Amygdala (tissue), 56 donors: Measurements from ENCODE around the gene NUP62CL.
"Not testable (repeated sequence)": the region's sequence is repeated elsewhere in the genome, so short reads cannot be mapped to it uniquely, and the experiment has no call there.

Source experiments
- DNase-seq, 56 donors: peaks; one replicate each; lab custom pipeline; 2025; lab: John Stamatoyannopoulos, UW

Gene NUP62CL, protein sequence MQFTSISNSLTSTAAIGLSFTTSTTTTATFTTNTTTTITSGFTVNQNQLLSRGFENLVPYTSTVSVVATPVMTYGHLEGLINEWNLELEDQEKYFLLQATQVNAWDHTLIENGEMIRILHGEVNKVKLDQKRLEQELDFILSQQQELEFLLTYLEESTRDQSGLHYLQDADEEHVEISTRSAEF

DNA sequence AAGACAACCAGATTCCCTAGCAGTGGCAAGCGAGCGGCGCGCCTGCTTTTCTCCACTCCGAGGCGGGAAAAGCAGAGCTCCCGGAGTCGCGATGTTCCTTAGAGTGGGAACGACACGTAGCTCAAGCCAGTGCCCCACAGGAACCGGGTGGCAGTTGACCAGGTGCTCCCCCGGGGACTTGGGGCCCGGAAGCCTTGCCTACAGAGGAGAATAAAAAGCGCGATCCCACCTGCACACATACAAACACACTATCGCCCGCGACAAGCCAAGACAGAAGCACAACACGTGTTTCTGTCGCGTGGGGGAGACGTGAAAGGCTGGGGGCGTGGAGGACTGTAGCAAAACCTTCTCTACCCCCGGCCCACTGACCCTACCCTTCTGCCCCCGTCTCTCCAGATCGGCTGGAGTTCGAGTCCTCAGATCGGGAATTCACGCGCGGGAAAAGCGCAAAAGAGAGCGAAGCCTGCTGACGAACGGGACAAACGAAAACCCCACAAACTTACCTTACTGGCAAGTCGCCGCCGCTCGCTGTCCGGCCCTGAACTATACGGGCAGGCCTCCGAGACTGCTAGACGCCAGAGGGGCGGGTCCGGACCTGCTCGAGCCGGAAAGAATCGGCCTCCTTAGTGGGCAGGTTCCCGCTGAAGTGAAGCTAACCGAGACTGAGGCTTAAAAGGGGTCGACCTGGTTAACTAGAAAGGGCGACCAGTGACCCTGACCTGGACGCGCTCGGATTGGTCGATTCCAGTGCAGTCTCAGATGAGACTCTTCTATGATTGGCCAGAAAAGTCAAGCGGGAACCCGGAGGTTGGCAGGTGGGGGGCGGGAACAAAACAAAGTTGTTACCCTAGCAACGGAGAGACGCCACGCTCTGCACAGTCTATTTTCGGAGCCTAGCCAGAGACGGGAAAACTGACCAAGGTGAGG, at the start of gene NUP62CL, which contains the start of gene DNAAF6:
Gene NUP62CL (minus strand): TSS at position 664 of the 927 bp plus-strand sequence. CDS start 31,287 bp downstream, outside the sequence.
Gene DNAAF6 (plus strand): TSS at position 842 of the 927 bp plus-strand sequence. CDS start 6,265 bp downstream, outside the sequence.
- peak in 37 of 56 donors; percentile 0 to 26 (median 2) for DNase-seq

DNA sequence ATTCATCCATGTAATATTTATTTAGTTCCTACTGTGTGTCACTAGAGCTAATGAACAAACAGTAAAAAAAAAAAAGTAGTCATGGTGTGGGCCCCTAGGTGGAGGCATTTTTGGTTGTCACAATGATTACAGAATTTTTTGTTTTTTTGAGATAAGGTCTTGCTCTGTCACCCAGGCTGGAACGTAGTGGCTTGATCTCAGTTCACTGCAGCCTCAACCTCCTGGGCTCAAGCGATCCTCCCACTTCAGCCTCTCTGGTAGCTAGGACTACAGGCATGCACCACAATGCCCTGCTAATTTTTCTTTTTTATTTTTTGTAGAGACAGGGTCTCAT, 22.2 kb upstream of the NUP62CL start:
- no peak for DNase-seq

DNA sequence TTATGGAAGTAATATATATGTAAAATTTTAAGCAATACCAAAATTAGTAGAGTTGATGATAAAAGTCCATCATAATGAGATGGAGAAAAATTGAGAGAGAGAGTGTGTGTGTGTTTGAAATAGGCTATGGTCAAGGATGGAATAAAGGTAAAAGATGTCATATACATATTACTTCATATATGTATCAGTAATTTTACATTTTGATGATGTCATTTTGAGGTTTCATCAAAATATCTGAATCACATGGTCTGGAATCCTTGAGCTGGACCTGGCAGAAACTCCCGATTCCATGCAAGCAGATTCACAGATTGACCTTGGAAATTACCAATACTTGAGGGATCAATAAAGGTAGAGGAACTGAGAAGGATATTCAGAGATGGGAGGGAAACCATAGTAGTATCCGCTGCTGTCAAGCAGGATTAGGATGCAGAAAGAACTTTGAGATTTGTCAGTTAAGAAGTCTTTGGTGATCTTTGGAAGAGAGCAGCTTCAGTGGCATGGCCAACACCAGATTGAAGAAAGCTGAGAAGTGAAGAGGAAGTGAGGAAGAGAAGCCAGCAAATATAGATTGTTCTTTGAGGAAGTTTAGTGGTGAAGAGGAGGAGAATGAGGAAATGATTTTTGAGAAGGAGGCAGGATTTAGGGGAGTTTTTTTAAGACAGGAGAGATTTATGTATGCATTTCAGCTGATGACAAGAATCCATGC, 21.7 kb upstream of the NUP62CL start:
- no peak for DNase-seq

DNA sequence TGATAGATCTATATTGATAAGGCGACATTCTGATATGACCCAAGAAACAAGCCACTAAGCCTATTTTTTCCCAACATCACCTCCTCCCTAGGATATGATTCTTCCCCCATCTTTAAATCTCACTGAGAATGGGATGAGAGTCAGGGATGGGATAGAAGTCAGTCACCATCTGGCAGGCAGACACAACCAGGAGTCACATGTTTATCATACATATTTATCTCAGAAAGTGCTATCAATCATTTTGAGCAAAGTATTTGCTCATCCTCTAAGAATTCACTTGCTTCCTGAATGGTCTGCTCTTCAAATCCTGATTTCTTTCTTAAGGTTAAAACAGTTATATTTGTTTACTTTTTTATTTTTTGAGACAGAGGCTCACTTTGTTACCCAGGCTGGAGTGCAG, 20.5 kb upstream of the NUP62CL start:
- no peak for DNase-seq

DNA sequence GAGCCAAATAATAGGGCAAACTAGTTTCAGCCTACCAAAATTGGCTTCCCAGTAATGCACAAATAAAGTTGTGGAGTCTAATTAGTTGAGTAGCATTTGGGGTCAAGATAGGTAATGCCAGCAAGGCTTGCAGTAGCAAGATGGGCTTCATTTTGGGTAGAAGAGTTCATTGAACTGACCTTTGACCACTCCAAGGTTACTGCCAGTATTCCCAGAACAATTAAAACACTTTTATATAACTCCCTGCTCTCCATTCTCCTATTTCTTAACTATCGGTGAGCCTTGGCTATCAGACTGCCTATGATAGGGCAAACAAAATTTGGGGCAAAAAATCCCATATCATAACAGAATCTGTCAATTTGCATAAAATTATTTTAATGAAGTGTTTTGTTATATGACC, 7.2 kb upstream of the NUP62CL start:
- no peak for DNase-seq

DNA sequence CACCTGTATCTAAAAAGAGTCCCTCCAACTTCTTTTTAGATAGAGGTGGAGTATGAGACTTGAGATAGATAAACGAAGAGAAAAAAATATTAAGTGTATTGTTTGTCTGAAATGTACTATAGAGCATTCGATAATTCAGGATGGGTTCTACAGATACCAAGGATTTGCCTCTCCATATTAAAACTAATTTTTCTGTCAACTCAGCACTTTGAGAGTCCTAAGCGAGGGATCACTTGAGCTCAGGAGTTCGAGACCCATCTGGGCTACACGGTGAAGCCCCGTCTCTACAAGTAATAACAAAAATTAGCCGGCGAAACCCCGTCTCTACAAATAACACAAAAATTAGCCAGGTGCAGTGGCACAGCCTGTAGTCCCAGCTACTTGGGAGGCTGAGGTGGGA, 1.7 kb upstream of the NUP62CL start:
- no peak for DNase-seq

DNA sequence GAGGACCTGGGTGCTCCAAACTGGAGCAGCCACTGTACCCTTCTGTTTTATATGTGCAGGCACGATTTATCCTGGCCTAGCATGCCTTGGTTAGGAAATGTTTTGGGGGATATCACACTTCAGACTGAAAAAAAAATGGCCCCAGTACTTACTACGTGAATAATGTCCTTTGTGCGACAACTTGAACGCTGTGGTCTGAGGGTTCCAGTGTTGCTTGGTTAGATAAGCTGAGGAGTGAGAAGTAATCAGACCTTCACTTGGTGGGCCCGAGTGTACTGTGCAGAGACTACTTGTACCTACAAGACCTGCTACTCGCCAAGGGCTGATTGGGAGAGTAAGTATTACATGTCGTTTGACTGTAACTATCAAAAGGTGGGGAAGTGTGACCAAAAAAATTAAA, 856 bp upstream of the NUP62CL start:
- no peak for DNase-seq

DNA sequence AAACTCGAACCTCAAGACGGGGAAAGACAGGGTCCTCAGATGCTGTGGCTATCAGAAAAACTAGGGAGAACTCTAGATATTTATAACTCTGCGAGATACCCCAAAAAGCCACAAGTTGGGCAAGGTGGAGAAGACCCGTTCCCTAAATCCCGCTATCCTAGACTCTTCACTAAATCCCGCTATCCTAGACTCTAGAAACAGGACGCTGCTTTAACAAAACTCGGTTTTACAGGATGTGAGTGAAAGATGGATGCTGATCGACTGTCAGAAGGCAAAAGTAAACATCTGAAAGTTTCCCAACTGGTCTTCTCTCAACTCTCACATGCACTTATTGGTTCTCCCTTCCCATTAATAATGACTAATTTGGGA, 448 bp upstream of the NUP62CL start:
- DNase-seq: no peak

DNA sequence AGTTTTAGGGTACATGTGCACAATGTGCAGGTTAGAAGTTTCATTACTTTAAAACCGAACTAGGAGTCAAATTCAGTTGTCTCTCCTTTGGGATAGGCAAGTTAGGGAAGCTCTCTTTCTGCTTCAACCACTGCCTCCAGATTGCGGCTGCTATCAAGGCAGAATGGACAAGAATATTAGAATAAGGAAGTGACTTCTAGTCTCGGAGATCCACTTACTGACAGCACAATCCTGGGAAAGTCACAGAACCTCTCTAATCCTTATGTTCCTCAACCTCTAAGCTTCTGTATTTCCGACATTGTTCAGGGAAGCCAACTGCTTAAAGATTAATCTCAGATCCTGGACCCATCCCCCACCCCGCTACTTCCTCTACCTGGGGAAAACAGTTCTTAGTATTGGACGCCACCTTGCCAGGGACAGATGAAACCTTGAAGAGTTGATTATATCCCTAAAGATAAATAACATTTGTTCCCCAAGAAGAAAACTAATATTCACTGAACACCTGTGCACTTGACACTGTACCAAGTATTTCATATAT, 2.1 kb downstream of the NUP62CL start:
- no peak for DNase-seq

DNA sequence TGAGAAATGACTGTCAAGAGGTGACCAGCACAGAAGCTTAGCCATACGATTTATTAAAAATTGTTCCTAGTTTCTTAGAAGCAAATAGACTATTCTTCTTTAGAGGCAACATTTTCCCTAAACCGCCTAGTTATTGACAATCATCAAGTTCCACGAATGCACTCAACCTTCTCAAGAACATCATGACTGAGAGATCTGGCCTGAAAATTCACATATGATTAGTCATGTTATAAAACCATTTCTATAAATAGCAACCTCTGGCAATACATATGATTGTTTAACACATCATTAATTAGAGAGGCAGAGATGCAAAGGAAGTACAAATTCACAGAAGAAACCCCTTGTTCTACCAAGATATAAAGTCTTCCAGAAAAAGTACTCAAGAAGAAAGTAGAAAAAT, 6.7 kb downstream of the NUP62CL start:
- DNase-seq: no peak

DNA sequence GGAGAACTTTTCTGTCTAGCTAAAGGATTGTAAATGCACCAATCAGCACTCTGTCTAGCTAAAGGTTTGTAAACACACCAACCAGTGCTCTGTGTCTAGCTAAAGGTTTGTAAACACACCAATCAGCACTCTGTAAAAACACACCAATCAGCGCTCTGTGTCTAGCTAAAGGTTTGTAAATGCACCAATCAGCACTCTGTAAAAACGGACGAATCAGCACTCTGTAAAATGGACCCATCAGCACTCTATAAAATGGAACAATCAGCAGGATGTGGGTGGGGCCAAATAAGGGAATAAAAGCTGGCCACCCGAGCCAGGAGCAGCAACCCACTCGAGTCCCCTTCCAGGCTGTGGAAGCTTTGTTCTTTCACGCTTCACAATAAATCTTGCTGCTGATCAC, 8.2 kb downstream of the NUP62CL start:
- DNase-seq: not testable (repeated sequence)

DNA sequence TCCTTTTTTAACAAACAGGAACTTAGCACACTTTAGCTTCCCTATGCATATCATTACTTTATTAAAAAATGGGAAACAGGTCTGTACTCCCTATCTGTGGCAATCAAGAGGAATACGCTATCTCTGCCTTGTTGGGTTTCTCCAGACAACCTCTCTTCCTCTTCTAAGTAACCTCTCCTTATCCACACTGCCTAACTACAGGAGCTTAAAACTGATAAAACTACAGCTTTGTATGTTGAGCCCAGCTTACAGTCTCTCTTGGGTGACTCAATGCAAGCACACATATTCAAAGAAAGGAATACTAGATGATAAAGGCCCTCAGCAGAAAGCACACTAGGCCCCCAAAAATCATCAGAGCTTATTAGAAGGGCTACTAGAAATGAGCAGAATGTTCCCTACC, 8.9 kb downstream of the NUP62CL start:
- no peak for DNase-seq

DNA sequence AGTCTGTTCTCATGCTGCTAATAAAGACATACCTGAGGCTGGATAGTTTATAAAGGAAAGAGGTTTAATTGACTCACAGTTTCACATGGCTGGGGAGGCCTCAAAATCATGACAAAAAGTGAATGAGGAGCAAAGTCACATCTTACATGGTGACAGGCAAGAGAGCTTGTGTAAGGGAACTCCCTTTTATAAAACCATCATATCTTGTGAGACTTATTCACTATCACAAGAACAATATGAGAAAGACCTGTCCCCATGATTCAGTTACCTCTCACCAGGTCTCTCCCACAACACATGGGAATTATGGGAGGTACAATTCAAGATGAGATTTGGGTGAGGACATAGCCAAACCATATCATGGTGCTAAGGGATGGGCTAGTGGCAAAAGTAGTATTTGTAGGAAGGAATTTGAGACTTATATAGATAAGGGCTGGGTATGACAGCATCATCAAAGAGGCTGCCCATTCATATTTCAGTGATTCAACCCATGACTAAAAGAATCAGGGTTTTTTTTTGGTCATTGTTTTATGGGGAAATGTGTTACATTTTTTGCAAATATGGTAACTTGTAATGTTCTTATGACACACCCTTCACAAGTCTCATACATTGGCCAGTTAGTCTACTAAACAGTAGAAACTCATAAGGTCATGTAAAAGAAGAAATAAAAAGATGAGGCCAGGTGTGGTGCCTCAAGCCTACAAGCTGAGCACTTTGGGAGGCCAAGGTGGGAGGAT, 34.7 kb downstream of the NUP62CL start:
- no peak for DNase-seq

DNA sequence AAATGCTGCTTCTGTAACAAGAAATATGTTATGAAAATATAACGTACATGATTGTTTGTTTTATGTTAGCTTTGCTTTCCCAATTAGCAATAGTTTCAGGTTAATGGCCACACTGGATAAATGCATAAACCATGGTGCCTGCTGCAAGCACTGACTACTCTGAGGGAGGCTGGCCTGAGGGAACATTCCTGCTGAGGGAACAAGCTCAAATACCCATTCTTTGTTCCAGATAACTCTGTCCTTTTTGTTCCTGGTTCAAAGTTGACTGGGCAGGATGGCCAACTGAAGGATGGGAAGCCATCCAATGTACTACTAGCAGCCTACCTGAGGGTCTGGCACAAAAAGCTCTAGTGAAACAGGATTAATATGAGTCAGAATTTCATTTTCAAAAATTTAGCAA, 37.5 kb downstream of the NUP62CL start:
- DNase-seq: no peak

DNA sequence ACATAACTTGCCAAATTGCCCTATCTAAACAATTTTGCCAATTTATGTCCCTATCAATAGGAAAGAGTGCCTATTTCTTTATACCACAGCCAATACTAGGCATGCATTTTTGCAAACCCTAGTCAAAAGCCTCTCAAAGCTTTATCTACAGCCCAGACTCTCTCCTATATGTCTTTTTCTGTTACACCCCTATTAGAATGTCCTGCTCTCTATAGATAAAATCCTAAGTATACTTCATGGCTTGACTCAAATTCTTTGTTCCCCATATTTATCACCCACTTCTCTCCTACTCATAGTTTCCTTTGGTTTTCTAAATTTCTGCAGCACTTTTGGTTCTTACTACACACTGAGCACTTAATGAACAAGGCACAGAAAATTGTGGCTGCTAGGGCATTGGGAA, 38.0 kb downstream of the NUP62CL start:
- no peak for DNase-seq

DNA sequence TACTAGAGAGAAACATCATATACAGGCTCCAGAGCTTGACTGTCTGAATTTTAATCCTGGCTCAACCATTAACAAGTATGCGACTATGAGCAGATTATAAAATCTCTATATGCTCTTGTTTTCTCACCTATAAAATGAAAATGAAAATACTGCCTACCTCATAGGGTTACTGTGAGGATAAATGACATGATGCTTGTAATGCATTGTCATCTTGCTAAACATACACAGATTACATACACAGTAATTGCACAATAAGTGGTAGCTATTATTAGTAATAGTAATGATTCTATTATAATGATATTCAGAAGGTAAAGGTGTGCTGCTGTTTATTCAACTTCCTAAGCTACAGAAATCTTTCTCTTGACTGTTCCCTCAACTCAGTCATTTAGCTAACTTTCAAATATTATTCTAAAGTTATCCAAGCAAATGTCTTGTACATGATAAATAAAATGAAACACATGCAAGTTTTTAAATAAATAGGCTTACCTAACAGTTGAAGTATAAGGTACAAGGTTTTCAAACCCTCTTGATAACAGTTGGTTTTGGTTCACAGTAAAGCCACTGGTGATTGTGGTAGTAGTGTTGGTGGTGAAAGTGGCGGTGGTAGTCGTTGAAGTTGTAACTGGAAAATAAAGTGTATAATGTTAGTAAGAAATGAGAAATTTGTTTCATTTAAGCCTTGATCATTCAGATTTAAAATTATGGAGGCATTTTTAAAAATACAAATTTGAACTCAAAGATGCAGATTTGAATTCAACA, 38.9 kb downstream of the NUP62CL start:
- no peak for DNase-seq

DNA sequence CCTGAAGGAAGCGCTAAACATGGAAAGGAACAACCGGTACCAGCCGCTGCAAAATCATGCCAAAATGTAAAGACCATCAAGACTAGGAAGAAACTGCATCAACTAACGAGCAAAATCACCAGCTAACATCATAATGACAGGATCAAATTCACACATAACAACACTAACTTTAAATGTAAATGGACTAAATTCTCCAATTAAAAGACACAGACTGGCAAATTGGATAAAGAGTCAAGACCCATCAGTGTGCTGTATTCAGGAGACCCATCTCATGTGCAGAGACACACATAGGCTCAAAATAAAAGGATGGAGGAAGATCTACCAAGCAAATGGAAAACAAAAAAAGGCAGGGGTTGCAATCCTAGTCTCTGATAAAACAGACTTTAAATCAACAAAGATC, 48.6 kb downstream of the NUP62CL start:
- DNase-seq: not testable (repeated sequence)

DNA sequence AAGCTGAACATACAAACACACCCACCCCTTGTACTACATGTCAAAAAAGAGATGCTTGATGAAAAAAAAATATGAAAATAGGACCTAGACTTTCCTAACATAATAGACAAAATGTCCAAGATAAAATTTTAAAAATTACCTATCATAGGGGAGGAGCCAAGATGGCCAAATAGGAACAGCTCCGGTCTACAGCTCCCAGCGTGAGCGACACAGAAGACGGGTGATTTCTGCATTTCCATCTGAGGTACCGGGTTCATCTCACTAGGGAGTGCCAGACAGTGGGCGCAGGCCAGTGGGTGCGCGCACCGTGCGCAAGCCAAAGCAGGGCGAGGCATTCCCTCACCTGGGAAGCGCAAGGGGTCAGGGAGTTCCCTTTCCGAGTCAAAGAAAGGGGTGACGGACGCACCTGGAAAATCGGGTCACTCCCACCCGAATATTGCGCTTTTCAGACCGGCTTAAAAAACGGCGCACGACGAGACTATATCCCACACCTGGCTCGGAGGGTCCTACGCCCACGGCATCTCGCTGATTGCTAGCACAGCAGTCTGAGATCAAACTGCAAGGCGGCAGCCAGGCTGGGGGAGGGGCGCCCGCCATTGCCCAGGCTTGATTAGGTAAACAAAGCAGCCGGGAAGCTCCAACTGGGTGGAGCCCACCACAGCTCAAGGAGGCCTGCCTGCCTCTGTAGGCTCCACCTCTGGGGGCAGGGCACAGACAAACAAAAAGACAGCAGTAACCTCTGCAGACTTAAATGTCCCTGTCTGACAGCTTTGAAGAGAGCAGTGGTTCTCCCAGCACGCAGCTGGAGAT, 50.4 kb downstream of the NUP62CL start:
- DNase-seq: not testable (repeated sequence)
